OCI-LY7 (cell line): Measurements from ENCODE around the gene PSAP. TPM values are rescaled to one million over a fixed set of nuclear protein-coding genes. Genes with fewer than 3 reads are reported as not detected.

Experiments used
- BruUV-seq: library from RNA; stranded (reverse); fragments of 400-500 nt; replicated peaks from 2 replicates; lab custom pipeline; 2021; lab: Mats Ljungman, UMichigan
- CTCF ChIA-PET: fragments of 300-600 bp; sonication (Branson Sonifier 250); formaldehyde crosslinking; loops from one replicate; lab custom pipeline; 2022; ENCODE audit warnings: antibody characterized with exemption; ENCODE audit not compliant: unreplicated experiment; lab: Charles Lee
- POLR2A ChIA-PET: fragments of 300-600 bp; sonication (Branson Sonifier 250); formaldehyde crosslinking; loops from one replicate; lab custom pipeline; 2022; ENCODE audit warnings: antibody characterized with exemption; lab: Charles Lee
- DNase-seq: peaks from one replicate; pipeline ENCODE4 v3.0.0-alpha.2; 2015; ENCODE audit warnings: low spot score
- H2AFZ ChIP-seq: fragments of 200-600 bp; sonication (generic), shearing (Covaris generic); 2 replicates; pipeline ENCODE4 v1.6.1; 2014; ENCODE audit warnings: mild to moderate bottlenecking, antibody characterized with exemption, low read length, moderate library complexity
- H3K27ac ChIP-seq: fragments of 200-600 bp; sonication (generic); 2 replicates; pipeline ENCODE4 v1.5.1; 2014; ENCODE audit warnings: mixed run types, low read depth, mild to moderate bottlenecking, moderate library complexity, low read length, inconsistent platforms; ENCODE audit not compliant: poor library complexity, severe bottlenecking
- H3K36me3 ChIP-seq: fragments of 200-600 bp; sonication (generic); 2 replicates; pipeline ENCODE4 v1.6.1; 2014; ENCODE audit warnings: mild to moderate bottlenecking, antibody characterized with exemption, low read length, moderate library complexity, mixed read lengths; ENCODE audit not compliant: insufficient read depth
- H3K4me1 ChIP-seq: fragments of 200-600 bp; sonication (generic); 2 replicates; pipeline ENCODE4 v1.5.1; 2014; ENCODE audit warnings: mild to moderate bottlenecking, low read length; ENCODE audit not compliant: insufficient read depth, poor library complexity, severe bottlenecking
- H3K4me2 ChIP-seq: fragments of 200-600 bp; sonication (generic); 2 replicates; pipeline ENCODE4 v1.6.1; 2014; ENCODE audit warnings: mild to moderate bottlenecking, low read length
- H3K4me3 ChIP-seq: fragments of 200-600 bp; sonication (generic); 2 replicates; pipeline ENCODE4 v1.5.1; 2014; ENCODE audit warnings: mild to moderate bottlenecking, low read depth, low read length; ENCODE audit not compliant: poor library complexity, severe bottlenecking
- H3K79me2 ChIP-seq: fragments of 200-600 bp; sonication (generic); 2 replicates; pipeline ENCODE4 v1.6.1; 2016; ENCODE audit warnings: low read depth, mild to moderate bottlenecking, low read length, moderate library complexity, mixed read lengths; ENCODE audit not compliant: insufficient read depth
- H3K9me2 ChIP-seq: fragments of 200-600 bp; sonication (generic); 2 replicates; pipeline ENCODE4 v1.6.1; 2016; ENCODE audit warnings: mild to moderate bottlenecking, low read length, mixed read lengths; ENCODE audit not compliant: insufficient read depth
- H3K9me3 ChIP-seq: fragments of 200-600 bp; sonication (generic); 2 replicates; pipeline ENCODE4 v1.6.1; 2014; ENCODE audit warnings: mild to moderate bottlenecking, mixed run types, low read length, mixed read lengths
- H4K20me1 ChIP-seq: fragments of 200-600 bp; sonication (generic); 2 replicates; pipeline ENCODE4 v1.6.1; 2014; ENCODE audit warnings: mild to moderate bottlenecking, antibody characterized with exemption, low read length, moderate library complexity, mixed read lengths; ENCODE audit not compliant: insufficient read depth
- CTCF ChIP-seq: fragments of 200-600 bp; sonication (generic); conservative IDR thresholded peaks from 2 replicates; pipeline ENCODE4 v1.5.1; 2014; ENCODE audit warnings: mild to moderate bottlenecking, antibody characterized with exemption, low read length, moderate library complexity, mixed read lengths
- EZH2phosphoT487 ChIP-seq: fragments of 200-600 bp; sonication (generic); IDR thresholded peaks from 2 replicates; pipeline ENCODE4 v1.6.1; 2018; ENCODE audit warnings: low read depth, borderline replicate concordance, mild to moderate bottlenecking, mixed run types, antibody characterized with exemption, low read length, moderate library complexity, mixed read lengths
- intact Hi-C: fragments of 100-400 bp; cut with micrococcal nuclease; formaldehyde crosslinking; loops from one replicate; pipeline ENCODE4 v1.10.0; 2022; ENCODE audit not compliant: unreplicated experiment
- total RNA-seq, 2 experiments: library from RNA; depleted of rRNA in 1 of 2; stranded (reverse); fragments of >200 nt in 1 of 2; shearing (Covaris generic) in 1 of 2; gene quantifications; 2 replicates each; pipeline ENCODE4 v1.2.3, GENCODE V29; 2014 to 2022

The PSAP gene
- total RNA-seq, 2 experiments from 2014 or later: 163 to 200 TPM

- no TSS peak for BruUV-seq
- H3K4me1 ChIP-seq: no peaks in the 10 kb centered on the region
- no peaks in the 10 kb centered on the region for H3K9me2 ChIP-seq
- H3K79me2 ChIP-seq: no peaks in the 10 kb centered on the region
- H3K36me3 ChIP-seq: peaks cover 94% of the 10 kb centered on the region
- H3K27ac ChIP-seq: no peak overlapping the region
- POLR2A ChIA-PET: interaction anchor here (1.0 kb wide), 1 partner anchor 17 kb away, joined by 3 read pairs; no protein-coding TSS in a partner anchor
- H3K4me3 ChIP-seq: no peak overlapping the region
- no peaks in the 10 kb centered on the region for H3K9me3 ChIP-seq
- DNase-seq: no peak
- H4K20me1 ChIP-seq: no peaks in the 10 kb centered on the region
- intact Hi-C loops: no loop called here
- no peak overlapping the region for H2AFZ ChIP-seq
- no peak for TF ChIP-seq EZH2phosphoT487
- no peak for TF ChIP-seq CTCF
- no peak overlapping the region for H3K4me2 ChIP-seq
- CTCF ChIA-PET: no interaction called here
These were observed 31.6 kb downstream of the PSAP start for GRCh38 chr10:71819441-71819861.

GRCh38 chr10:71818674-71819260 is 32.3 kb downstream of the PSAP start:
- no TSS peak for BruUV-seq

More at GRCh38 chr10:71818674-71819260, 32.3 kb downstream of the PSAP start:
- H3K4me1 ChIP-seq: no peaks in the 10 kb centered on the region
- TF ChIP-seq CTCF (no peak), EZH2phosphoT487 (no peak)
- H3K36me3 ChIP-seq: peaks cover 87% of the 10 kb centered on the region
- POLR2A ChIA-PET: interaction anchor here (0.5 to 1.0 kb wide), 3 partner anchors 17 to 941 kb away, joined by 3 to 6 read pairs (median 3); no protein-coding TSS in a partner anchor
- H3K27ac ChIP-seq: no peak overlapping the region
- no peak overlapping the region for H3K4me2 ChIP-seq
- H2AFZ ChIP-seq: no peak overlapping the region
- no peaks in the 10 kb centered on the region for H3K9me2 ChIP-seq
- CTCF ChIA-PET: interaction anchor here (0.9 kb wide), 1 partner anchor 17 kb away, joined by 3 read pairs; no protein-coding TSS in a partner anchor
- DNase-seq: no peak
- H3K9me3 ChIP-seq: no peaks in the 10 kb centered on the region
- intact Hi-C loops: no loop called here
- H3K4me3 ChIP-seq: no peak overlapping the region
- H4K20me1 ChIP-seq: no peaks in the 10 kb centered on the region
- no peaks in the 10 kb centered on the region for H3K79me2 ChIP-seq
